DMS 273 (cell line): ENCODE data around the gene C8A.

Experiments
- DNase-seq: peaks from one replicate; lab custom pipeline; 2025; ENCODE audit not compliant: unreplicated experiment; lab: John Stamatoyannopoulos, UW

C8A gene

GRCh38 chr1:56881417-56881816, 26.8 kb downstream of the C8A start:
- DNase-seq, result peak; percentile 5

DNA sequence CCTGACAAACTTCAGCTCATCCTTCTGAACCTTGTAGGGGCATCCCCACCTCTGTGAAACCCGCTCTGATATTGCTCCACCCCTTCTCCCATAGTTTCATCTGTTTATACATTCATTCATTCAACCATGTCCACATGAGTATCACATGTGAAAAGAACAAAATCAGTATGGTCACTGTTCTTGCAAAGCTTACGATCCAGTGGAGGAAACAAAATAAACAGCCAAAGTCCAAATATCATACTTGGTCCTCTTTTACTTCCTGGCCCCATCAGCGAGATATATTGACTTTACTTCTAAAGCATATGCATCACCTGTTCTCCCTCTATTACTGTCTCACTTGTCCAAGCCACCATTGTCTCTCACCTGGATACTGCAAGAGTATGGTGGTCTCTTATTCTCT, 35.6 kb downstream of the C8A start:
- no peak for DNase-seq

DNA sequence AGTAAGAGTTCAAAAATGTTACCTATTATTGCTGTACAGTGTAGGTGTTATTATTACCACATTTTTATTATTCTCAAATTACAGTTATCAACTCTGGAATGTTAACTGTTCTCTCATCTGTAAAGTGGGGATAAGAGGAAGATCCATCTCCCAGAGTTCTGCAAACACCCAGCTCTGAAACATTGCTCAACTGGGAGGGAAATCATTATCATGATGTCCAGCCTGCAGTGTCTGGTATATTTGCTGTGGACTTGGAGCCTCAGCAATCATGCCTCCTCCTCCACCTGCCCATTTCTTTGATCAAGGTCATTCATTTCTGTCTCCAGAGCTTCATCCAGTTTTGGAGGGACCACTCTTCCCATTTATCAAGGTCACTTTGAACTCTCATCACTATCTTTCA, 39.4 kb downstream of the C8A start:
- no peak for DNase-seq

DNA sequence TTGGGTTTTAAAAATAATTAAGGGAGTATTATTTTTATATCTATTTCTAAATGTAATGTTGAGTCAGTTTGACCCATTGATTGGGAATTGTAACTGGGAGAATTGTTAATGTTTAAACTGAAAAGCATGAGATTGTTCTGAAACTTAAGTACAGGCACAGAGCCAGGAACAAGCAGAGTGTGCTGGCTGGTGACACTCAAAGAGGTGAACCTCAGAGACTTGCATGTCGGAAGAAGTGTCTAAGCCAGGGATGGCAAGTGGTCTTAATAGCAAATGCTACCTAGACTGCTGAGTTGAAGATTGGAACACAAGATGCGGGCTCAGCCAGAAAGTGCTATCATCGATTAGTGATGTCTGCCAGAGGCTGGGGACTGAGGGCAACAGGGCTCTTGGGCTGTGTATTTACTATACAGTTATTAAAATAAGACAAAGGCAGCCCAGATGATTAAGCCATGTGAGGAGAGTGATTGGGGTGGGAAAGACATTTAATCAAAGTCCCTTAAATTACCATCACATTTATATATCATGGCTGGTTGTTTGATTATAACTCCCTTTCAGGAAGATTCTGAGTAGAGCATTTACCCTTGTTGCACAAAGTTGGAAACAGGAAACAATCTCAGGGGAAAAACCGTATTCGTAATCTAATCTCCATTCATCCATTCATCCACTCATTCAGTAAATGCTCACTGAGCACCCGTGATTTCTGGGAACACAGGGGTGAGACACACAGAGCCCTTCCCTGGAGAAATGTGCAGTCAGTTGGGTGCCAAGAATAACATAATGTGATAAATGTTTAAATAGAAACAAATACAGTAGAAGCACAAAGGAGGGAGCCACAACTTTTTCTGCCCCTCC, 42.8 kb downstream of the C8A start:
- DNase-seq, result no peak

DNA sequence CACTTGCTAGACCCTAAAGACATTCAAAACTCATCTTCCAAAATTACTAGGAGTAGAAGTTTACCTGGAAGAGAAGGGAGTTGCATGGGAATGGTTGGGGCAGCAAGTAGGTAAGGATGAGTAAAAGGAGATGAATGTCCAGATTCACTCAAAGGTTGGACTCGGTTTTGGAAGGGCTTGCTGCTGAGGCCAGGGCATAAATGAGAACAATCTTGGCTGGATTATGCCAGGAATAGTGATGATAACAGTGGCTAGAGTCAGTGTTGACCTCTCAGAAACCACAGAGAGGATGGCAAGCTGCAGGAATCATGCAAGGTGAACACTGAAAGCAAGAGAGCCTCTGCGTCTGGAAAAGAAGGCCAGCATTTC, 43.4 kb downstream of the C8A start:
- no peak for DNase-seq

GRCh38 chr1:56898879-56899278, 44.3 kb downstream of the C8A start:
- DNase-seq, result no peak

DNA sequence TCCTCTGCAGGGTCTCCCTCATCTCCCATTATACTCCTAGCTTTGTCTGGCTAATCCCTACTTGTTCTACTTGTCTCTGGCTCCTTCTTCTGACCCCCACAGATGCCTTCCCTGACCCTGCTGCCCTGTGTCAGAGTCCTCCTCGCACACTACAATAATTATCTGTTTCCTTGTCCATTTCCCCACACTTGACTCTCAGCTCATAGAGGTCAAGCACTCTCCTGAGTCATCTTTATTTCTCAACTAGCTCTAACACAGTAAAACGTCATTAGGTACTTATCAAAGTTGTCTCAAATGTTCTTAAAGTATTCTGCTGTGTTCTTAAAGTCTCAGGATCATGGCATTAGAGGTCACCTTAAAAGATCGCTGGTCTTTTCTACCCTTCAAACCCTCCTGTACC, 47.1 kb downstream of the C8A start:
- no peak for DNase-seq

GRCh38 chr1:56903778-56904177, 49.2 kb downstream of the C8A start:
- DNase-seq, result no peak

- DNase-seq, result no peak
These were observed 50.2 kb downstream of the C8A start for GRCh38 chr1:56904663-56905397.

- DNase-seq, result no peak
These were observed 51.1 kb downstream of the C8A start for GRCh38 chr1:56905667-56906066.

DNA sequence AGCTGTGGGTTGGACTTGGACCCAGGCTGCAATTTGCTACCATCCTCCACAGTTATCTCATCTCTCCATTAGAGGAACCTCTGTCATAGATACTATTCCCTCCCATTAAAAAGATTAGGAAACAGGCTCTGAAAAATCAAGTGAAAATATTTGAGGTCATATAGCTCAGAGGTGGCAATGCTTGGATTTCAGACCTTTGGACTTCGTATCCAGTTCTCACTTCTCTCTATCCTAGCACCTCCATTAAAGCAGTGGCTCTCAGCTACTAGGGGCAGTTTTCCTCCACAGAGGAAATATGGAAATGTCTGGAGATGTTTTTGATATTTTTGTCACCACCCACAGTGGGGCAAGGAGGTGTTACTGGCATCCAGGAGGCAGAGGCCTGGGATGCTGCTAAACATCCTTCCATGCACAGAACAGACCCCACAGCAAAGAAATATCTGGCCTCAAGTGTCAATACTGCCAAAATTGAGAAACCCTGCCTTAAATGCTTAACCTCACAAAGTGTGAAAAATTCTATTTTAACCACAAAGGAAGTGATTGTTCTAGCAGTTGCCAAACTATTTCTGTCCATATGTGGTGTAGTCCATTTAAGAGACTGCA, 54.1 kb downstream of the C8A start:
- no peak for DNase-seq

- no peak for DNase-seq
These were observed 55.9 kb downstream of the C8A start for GRCh38 chr1:56910441-56910985.

- no peak for DNase-seq
These were observed 56.7 kb downstream of the C8A start for GRCh38 chr1:56911098-56911938.

DNA sequence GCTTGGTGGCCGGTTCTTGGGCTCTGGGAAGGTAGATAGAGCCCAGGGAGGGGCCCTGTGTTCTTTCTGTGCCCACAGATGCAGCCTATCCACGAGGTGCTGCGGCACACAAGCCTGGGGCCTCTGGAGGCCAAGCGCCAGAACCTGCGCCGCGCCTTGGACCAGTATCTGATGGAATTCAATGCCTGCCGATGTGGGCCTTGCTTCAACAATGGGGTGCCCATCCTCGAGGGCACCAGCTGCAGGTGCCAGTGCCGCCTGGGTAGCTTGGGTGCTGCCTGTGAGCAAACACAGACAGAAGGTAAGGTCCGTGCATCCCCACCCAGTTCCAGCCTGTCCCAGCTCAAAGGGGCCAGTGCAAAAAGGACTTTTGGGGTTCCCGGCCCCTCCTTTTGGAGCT, 57.7 kb downstream of the C8A start:
- no peak for DNase-seq

DNA sequence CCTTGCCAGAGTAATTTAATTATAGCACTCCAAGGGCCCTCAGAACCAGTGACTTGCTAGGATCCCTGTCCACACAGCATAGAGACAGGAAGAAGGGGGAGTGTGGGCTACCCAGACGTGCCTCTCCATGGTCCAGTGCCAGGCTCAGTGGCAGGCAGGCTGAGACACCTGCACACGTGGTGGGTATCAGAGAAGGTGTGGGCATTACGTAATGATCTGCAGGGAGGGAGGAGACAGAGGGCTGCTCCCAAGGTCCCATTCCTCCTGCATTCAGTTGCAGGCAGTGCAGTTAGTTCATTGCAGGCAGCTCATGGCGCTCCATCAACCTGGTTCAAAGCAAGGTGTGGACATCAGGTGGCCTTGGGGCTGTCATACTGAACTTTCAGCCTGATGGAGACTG, 61.4 kb downstream of the C8A start:
- peak; percentile 39 for DNase-seq

GRCh38 chr1:56916630-56917029, 62.0 kb downstream of the C8A start:
- DNase-seq, result no peak

DNA sequence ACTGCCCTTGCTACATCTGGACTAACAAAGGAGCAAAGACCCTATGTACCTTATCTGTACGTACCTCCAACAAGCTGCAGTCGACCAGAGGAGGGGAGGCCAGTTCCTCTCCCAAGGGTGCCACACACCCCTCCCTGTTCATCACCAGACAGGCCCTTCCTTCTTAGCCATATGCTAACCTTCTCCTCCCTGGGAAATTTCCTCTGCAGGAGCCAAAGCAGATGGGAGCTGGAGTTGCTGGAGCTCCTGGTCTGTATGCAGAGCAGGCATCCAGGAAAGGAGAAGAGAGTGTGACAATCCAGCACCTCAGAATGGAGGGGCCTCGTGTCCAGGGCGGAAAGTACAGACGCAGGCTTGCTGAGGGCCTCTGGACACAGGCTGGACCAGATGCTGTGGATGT, 62.8 kb downstream of the C8A start:
- peak; percentile 67 for DNase-seq

GRCh38 chr1:56920591-56921001, 66.0 kb downstream of the C8A start:
- DNase-seq, result peak; percentile 24

GRCh38 chr1:56921479-56921878, 66.9 kb downstream of the C8A start:
- DNase-seq, result no peak

- no peak for DNase-seq
These were observed 67.5 kb downstream of the C8A start for GRCh38 chr1:56922070-56922469.

GRCh38 chr1:56922507-56922906, 67.9 kb downstream of the C8A start:
- no peak for DNase-seq
